Measurements from ENCODE around the gene HCK.
"Not testable (repeated sequence)": the region's sequence is repeated elsewhere in the genome, so short reads cannot be mapped to it uniquely, and the experiment has no call there.

Gene HCK

DNA sequence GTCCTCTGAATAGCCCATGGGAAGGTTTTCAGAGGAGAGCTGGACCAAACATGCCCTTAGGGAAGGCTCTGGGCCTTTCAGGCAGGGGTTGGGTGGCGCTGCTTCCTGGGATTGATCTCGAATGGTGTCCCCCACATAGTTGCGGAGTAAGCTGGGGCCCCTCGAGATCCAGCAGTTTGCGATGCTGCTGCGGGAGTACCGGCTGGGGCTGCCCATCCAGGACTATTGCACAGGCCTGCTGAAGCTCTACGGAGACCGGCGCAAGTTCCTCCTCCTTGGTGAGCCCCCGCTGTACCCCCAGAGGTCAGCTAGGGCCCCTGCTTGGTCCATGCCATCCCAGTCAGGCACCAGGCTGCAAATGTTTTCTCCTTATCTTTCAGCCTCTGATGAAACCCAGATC lies 22.5 kb upstream of the HCK start:
- no peak for DNase-seq

DNA sequence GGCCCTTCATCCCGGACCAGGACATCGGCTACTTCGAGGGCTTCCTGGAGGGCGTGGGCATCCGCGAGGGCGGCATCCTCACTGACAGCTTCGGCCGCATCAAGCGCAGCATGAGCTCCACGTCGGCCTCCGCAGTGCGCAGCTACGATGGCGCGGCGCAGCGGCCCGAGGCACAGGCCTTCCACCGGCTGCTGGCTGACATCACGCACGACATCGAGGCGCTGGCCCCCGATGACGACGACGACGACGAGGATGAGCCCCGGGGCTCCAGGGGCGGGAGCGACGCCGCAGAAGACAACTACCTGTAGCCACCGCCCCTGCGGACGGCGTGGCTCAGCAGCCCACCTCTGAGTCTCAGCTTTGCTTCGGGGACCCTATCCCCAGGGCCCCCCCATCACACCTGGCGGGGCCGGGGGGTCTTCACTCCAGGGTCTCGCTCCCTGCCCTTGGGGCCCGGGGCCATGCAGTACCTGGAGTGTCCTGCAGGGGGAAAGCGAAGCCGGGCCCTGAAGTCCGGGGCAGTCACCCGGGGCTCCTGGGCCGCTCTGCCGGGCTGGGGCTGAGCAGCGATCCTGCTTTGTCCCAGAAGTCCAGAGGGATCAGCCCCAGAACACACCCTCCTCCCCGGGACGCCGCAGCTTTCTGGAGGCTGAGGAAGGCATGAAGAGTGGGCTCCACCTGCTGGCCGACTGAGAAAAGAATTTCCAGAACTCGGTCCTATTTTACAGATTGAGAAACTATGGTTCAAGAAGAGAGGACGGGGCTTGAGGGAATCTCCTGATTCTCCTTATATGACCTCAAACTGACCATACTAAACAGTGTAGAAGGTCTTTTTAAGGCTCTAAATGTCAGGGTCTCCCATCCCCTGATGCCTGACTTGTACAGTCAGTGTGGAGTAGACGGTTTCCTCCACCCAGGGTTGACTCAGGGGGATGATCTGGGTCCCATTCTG lies 20.8 kb upstream of the HCK start:
- DNase-seq: peak; percentile 28

DNA sequence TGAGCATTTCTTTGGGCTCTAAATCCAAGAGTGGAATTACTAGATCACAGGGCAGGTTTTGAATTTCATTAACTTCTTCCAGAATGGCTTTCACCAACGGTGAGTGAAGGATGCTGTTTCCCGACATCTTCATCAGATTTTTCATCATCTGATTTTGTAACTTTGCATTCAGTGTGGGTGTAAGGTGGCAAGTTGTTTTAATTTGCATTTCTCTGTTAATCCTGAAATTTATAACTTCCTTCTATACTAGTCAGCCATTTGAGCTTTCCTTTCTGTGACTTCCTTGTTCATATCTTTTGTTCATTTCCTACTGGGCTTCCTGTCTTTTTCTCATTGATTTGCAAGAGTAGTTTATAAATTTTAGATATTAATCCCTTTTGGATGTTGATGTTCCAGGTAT lies 18.7 kb upstream of the HCK start:
- no peak for DNase-seq

DNA sequence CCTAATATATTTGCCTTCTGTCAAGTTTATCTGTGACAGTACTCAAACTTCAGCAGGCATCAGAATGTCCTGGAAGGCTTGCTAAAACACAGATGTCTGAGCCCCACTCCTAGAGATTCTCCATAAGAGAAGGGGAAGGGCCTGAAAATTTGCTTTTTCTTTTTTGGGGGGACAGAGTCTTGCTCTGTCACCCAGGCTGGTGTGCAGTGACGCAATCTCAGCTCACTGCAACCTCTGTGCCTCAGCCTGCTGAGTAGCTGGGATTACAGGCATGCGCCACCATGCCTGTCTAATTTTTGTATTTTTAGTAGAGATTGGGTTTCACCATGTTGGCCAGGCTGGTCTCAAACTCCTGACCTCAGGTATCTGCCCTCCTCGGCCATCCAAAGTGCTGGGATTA lies 18.3 kb upstream of the HCK start:
- not testable (repeated sequence) for DNase-seq

DNA sequence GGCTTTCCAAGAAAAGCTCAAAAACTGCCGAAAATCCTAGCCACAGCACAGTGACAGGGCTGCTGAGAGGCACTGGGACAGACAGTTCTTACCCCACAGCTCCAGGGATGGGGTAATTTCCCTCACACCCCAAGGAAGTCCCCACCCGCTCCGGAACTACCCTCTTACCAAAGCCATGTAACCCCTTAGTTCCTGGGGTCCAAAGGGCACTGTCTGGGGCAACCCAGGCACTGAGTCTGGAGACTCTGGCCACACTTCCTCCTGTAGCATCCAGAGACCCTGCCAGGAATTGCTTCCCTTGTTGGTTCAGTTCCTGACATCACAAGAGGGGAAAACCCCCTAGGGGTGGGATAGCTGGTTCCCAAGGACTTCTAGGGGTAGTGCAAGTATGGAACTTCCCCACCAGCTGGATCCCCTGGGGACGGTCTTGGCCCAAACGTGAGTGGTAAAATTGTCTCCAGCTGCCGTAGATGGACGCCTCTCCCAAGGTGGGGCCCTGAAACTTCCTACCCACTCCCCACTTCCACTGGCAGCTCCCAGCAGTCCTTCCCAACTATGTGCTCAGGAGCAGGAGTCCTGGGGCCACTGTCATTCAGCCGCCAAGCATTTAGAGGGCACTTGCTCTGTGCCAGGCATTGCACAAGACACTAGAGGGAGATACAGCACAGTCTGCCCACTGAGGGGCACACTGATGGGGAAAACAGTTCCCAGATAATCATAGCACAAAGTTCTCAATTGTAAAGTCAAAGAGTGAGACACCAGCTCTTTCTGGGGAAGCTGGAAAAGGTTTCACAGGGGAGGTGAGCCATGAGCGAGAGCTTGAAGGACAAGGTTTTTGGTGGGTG lies 17.2 kb upstream of the HCK start:
- DNase-seq: no peak

DNA sequence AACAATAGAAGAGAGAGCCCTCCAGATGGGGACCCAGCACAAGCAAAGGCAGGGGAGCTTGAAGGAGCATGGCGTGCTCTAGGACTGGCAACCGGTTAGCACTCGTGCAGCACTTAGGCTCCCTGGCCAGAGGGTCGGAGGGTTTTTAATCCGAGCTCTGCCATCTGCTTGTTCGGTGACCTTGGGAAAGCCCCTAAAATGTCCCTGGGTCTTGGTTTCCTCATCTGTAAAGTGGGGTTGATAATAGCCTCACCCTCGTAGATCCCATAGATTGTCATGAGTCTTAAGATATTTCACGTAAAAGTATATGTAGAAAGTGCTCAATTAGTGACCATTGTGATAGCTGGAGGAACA lies 16.6 kb upstream of the HCK start:
- DNase-seq: no peak

DNA sequence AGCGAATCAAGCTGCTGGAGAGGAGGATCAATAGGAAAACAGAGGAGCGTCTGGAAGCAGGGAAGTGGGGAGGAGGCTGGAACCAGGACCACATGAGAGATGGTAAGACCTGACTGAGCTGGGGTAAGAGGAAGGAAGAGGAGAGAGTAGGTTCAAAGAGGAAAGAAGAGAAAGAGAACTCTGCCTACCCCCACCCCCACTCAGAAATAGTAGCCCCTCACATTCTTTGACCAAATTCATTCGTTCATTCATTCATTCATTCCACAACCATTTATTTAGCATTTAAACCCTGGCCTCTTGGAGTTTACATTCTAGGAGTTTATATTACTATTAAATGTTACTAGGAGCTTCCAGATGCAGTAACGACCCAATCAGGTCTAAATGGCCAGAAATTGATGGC lies 15.8 kb upstream of the HCK start:
- no peak for DNase-seq

DNA sequence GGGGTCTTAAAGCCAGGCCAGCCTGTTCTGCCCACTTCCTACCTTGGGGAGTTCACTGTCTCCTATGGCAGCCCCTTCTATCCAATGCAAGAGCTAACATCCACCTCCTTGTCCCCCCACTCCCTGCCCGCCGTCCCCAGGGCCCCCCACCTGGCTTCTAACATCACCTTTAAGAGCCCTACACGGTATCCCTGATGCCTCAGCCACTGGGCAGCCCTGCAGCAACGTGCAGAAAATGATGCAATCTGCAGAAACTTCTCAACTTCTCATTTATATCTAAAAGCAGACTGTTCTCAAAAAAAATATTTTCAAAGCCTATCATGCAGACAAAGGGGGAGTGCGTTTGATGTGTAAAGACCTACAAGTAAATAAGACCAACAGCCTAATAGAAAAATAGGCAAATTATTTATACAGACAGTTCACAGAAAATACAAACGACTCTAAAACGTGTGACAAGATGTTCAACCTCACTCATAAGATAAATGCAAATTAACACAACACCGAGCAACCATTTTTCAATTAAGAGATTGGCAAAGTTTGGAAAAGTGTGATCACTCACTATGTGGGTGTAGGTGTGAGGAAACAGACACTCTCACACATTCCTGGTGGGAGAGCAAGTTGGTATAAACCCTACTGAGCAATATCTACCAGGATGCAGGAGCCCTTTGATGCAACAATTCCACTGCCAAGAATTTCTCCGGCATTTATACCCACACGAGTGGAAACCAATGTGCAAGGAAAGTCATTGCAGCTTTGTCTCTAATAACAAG lies 15.1 kb upstream of the HCK start:
- DNase-seq: peak; percentile 24

DNA sequence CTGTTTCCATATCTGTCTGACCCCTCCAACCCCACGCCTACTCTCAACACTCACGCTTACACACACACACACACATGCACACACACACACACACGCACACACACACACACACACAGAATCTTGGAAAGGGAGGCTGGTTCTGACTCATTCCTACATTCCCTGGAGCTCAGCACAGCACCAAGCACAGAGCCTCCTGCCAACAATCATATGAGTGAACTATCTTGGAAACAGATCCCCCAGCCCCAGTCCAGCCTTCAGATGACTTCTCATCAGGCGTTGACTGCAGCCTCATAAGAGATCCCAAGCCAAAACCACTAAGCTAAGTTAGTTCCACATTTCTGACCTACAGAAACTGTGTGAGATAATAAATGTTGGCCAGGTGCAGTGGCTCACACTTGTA lies 14.1 kb upstream of the HCK start:
- DNase-seq: no peak

DNA sequence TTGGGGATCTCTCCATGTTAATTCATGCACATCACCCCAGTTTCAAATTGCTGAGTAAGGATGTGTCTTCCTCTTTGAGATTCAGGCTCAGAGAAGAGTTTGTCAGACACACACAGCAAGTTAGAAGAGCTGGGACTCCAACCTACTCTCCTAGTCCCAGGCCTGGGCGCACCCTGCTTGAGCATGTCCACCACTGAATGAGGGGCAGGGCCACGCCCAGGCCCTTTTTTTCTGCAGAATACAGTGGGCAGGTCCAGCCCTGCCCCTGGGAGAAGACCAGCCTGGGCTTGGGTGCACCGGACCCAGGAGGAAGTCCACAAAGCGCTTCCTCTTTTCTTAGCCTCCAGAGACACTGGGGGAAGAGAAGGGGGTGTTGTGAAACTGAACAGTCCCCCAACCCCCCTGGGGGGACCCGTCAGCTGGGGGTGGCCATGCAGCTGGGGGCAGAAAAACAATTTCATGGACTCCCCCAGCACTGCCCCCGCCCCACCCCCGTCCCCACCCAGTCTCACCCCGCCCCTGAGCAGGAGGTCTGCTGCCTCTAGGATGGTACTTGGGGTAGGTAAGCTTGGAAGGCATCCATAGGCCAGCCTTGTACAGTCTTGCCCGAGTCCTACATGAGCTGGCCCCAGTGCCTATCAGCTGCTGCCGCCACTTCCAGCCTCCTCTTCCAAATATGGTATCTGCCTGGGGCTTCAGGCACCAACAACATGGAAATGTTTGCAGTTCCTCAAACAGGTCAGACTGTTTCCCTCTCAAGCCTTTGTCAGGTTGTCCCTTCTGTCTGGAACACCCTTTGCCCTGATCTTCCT lies 11.7 kb upstream of the HCK start:
- no peak for DNase-seq

DNA sequence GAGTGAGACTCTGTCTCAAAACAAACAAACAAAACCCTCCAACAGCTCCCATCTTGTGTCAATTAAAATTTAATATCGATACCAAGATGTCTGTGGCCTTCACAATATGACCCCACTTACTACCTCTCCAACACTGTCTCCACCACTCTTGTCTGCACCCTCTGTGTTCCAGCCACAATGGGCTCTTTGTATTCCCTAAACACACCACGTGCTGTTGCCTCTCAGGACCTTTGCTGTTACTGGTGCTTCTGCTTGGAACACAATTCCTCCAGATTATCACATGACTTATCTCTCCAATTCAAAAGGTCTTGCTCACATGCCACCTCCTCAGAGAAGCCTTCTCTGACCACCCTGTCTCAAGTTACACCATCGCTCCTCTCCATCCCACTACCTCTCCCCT lies 6.0 kb upstream of the HCK start:
- no peak for DNase-seq

DNA sequence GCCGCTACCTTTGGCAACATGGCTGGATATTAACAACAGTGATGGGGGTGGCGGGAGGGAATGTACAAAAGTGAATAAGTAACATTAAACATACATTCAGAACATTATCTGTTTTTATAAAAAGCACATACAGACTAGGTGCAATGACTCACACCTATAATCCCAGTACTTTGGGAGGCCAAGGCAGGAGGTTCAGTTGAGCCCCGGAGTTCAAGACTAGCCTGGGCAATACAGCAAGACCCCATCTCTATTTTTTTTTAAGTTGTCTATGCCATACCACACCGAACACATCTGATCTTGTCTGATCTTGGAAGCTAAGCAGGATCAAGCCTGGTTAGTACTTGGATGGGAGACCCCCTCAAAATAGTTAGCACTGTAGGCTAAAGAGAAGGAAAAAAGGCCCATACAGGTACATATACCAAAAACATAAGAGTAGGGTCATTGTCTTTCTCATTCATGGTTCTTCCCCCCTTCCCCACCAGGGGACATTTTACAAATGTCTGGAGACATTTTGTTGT lies 1.7 kb upstream of the HCK start:
- DNase-seq: no peak

DNA sequence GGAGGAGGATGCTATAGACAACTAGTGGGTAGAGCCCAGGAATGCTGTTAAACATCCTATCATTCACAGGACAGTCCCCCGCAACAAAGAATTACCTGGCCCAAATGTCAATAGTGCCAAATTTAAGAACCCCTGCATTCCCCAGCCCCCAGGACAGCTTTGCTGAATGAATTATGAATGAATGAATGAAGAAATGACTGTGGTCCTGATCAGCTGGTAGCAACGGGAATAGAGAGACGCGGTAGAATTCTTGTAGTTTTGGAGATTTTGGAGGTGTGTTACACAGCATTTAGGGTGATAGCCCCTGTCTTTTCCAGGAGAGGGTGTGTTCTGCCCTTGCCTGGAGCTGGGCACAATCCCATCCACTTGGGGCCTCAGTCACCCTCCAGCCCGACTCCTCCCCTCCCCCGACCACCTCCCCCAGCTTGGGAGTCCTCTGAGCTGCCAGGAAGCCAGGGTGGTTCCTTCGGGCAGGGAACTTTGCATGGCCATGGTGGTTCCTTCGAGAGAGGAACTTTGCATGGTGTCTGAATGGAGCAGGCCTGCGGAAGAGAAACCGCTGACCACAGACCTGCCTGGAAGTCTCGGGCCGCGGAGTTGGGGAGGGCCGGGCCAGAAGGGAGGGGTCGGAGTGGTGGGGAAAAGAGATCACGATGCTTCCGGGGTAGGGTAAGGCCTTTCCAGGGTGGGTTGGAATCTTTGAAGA lies 1.0 kb upstream of the HCK start:
- no peak for DNase-seq

DNA sequence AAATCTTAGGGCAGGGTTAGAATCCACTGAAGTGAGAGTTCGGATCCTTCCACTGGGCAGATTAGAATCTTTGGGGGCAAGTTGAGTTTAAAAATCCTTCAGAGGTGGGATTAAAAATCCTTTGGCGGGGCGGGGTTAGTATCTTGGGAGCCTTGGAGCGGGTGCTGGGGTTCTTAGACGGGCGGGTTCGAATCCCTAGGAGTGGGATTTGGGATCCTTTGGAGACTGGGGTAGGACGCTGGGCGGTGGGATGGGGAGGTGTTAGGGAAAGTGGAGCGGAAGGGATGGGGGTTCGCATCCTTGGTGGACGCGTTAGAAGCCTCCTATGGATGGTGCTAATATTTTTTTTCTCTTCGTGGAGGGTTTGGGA lies 337 bp upstream of the HCK start:
- no peak for DNase-seq

DNA sequence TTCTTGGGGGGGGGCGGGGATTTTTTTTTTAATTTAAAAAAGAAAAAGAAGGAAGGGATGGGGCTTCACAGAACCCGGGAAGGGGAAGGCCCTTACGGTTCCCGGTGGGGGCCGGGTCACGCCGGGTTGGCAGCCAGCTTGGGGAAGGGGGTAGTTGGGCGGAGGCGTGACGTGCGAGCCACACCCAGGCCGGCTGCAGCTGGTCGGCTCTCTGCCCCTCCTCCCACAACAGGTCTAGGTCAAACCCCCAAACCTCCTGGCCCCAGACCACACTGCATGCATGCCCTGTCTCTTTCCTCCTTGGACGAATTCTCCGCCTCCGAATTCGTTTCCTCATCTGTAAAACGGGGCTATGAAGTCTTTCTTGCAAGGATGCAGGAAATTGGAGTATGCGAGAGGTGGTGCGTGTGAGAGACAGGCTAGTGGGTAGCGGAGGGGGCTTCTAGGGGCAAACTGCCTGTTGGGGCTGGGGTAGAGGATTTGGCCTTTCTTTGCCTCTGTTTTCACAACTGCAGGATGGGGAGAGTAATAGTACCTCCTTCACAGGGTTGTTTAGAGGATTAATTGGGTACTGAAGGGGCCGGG lies 828 bp downstream of the HCK start:
- DNase-seq: no peak

DNA sequence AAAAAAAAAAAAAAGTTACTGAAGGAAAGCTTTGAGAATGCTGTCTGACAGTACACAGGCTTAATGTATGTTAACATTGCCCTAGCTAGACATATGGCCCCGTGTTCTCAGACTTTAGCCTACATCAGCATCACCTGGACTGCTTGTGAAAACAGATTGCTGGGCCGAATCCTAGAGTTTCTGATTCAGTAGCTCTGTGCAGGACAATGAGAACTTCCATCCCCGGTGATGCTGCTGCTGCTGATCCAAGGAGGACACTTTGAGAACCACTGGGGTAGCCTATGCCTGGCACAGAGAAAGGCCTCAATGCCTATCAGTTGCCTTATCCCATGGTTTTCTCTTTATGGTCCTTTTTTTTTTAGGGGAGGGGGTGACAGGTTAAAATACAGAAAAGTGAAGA lies 1.6 kb downstream of the HCK start:
- no peak for DNase-seq

DNA sequence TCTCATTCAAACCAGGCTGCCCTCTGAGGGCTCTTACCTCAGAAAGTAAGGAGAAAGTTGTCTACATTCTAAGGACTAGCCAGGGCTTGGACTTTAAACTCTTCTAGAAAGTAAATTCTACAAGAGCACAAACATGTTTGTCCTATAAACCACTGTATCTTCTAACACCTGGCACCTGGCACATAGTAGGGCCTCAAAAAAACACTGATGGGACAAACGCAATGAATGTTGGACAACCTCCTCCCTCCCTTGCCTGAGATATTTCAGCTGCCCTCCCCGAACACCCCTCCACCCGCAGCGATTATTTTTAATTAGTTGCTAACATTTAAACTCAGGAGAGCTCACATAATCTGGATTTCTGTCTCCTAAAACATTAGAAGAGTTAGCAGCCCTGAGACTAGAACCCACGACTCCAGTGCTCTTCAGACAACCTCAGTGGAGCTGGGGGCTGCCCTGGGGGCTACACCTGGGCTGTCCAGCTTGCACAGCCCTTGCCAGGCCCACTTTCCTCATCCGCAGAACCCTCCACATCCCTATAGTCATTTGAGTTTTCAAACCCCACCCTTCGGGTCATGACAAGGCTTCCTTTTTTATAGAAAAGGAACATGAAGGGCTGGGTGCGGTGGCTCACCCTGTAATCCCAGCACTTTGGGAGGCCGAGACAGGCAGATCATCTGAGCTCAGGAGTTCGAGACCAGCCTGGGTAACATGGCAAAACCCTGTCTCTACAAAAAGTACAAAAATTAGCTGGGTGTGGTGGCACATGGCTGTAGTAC lies 4.9 kb downstream of the HCK start:
- no peak for DNase-seq

DNA sequence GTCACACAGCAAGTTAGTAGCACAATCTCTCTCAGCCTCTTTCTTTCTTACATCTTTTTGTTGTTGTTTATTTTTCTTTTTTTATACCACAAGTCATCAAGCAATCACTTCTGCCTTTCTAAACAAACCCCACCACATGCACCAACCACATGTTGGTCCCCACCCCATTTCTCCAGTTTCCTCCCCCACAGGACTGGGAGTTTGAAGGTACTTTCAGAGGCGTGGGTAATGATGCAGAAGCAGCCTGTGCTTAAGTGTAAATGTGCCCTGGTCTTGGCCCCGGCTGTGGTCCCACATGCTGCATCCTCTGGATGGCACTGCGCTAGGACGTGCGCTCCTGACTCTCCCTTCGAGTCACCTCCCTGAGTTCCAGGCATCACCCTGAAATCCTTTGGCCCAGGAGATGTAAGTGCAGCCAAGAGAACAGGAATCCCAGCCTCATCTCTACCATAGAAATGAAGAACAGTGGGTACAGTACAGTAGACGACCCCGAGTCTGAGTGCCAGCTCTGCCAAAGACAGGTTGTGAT lies 5.7 kb downstream of the HCK start:
- DNase-seq: no peak

DNA sequence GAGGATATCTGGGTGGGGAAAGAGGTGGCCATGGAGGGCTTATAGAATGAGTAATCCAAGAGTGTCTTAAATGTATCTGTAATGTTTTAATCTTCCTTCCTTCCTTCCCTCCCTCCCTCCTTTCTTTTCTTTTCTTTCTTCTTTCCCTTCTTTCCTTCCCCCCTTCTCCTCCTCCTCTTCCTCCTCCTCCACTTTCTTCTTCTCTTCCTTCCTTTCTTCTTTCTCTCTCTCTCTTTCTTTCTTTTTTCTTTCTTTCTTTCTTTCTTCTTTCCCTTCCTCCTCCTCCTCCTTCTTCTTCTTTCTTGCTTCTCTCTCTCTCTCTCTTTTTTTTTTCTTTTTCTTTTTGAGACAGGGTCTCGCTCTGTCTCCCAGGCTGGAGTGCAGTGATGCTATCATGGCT lies 7.1 kb downstream of the HCK start:
- DNase-seq: no peak

DNA sequence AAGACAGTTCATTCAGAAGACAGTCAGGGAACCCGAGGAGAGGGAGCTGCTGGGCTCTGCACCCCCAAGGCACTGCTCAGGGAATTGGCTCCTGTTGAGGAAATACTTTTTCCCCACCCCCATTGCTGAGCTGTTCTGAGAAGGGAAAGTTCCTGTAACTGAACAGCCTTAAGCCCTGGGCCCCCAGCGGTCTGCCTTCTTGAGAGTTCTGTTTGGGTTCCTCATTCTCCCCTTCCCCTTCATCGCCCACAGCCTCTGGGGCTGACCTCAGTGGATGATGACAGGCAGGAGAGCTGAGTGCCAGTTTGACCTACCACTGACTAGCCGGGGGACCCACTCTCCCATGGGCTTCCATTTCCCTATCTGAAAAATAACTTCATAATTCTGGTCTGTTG lies 10.7 kb downstream of the HCK start:
- no peak for DNase-seq
